Loucy (cell line): Measurements from ENCODE around the gene GPER1.

Experiments used
- H2AFZ ChIP-seq: fragments of 200-600 bp; sonication (generic); 2 replicates; pipeline ENCODE4 v1.6.0; 2016; ENCODE audit warnings: antibody characterized with exemption, mild to moderate bottlenecking, low read length, moderate library complexity
- H3F3A ChIP-seq: fragments of 200-600 bp; 2 replicates; pipeline ENCODE4 v1.6.0; 2016; ENCODE audit warnings: antibody characterized with exemption, low read depth, mild to moderate bottlenecking
- H3K27me3 ChIP-seq: fragments of 200-600 bp; sonication (generic); 2 replicates; pipeline ENCODE4 v1.6.1; 2014; ENCODE audit warnings: low read length, mild to moderate bottlenecking; ENCODE audit not compliant: insufficient read depth, poor library complexity, severe bottlenecking
- H3K36me3 ChIP-seq: fragments of 200-600 bp; sonication (generic); 2 replicates; pipeline ENCODE4 v1.6.1; 2016; ENCODE audit warnings: low read length; ENCODE audit not compliant: insufficient read depth
- H3K4me1 ChIP-seq: fragments of 200-600 bp; sonication (generic); 2 replicates; pipeline ENCODE4 v1.5.1; 2014; ENCODE audit warnings: low read length, mild to moderate bottlenecking; ENCODE audit not compliant: insufficient read depth, poor library complexity, severe bottlenecking
- H3K4me2 ChIP-seq: fragments of 200-600 bp; sonication (generic); 2 replicates; pipeline ENCODE4 v1.6.0; 2014; ENCODE audit warnings: antibody characterized with exemption, low read length, low read depth, mild to moderate bottlenecking; ENCODE audit not compliant: poor library complexity, severe bottlenecking
- H3K4me3 ChIP-seq: fragments of 200-600 bp; sonication (generic); 2 replicates; pipeline ENCODE4 v1.5.1; 2014; ENCODE audit warnings: low read length, mild to moderate bottlenecking, mixed read lengths; ENCODE audit not compliant: poor library complexity, severe bottlenecking
- H3K79me2 ChIP-seq: fragments of 200-600 bp; sonication (generic); 2 replicates; pipeline ENCODE4 v1.6.1; 2014; ENCODE audit warnings: low read length; ENCODE audit not compliant: insufficient read depth
- H3K9ac ChIP-seq: fragments of 200-600 bp; sonication (generic); 2 replicates; pipeline ENCODE4 v1.6.0; 2014; ENCODE audit warnings: mild to moderate bottlenecking, low read depth, low read length, moderate library complexity; ENCODE audit not compliant: poor library complexity, severe bottlenecking
- H3K9me2 ChIP-seq: fragments of 200-600 bp; sonication (generic); replicated peaks from 2 replicates; pipeline ENCODE4 v1.6.1; 2016; ENCODE audit warnings: low read depth, low read length, mixed read lengths
- H3K9me3 ChIP-seq: fragments of 200-600 bp; sonication (generic); 2 replicates; pipeline ENCODE4 v1.6.1; 2014; ENCODE audit warnings: mild to moderate bottlenecking, antibody characterized with exemption, low read length, low read depth; ENCODE audit not compliant: insufficient read depth
- H4K20me1 ChIP-seq: fragments of 200-600 bp; sonication (generic); 2 replicates; pipeline ENCODE4 v1.6.0; 2014; ENCODE audit warnings: antibody characterized with exemption, low read length, mild to moderate bottlenecking; ENCODE audit not compliant: insufficient read depth, poor library complexity, severe bottlenecking
- EZH2phosphoT487 ChIP-seq: fragments of 200-600 bp; IDR thresholded peaks from 2 replicates; pipeline ENCODE4 v1.6.1; 2018; ENCODE audit warnings: antibody characterized with exemption, mild to moderate bottlenecking, moderate library complexity, borderline replicate concordance
- TF ChIP-seq, protein P1 (sequence below): fragments of 200-600 bp; sonication (generic); conservative IDR thresholded peaks from 2 replicates; pipeline ENCODE4 v1.5.1; 2014; ENCODE audit warnings: mild to moderate bottlenecking, antibody characterized with exemption, low read length

The GPER1 gene

DNA sequence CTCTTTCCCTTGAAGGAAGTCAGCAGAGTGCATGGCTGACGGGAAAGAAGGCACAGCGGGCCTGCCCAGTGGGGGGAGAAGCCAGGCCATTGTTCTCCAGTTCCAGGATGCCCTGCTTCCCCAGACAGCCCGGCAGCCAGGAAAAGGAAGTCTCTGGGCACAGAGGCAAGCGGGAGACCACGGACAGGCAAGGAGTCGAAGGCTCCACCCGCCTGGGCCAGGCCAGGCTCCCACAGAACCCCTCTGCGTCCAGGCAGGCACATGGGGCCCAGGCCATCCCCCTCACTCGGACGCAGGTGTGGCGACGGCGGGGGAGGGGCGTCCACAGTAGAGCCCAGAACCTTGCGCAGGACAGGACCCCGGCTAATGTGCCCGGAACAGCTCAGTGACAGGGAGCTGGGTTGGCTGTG is 34.9 kb upstream of the GPER1 start:
- Histone ChIP-seq H3K4me2 (no peak overlapping the region), H2AFZ (no peak overlapping the region), H3K9ac (no peak overlapping the region), H3K27me3 (no peaks in the 10 kb centered on the region), H3K36me3 (no peaks in the 10 kb centered on the region), H3K4me1 (peaks cover 70% of the 10 kb centered on the region), H3K4me3 (no peak overlapping the region), H3F3A (no peaks in the 10 kb centered on the region), H3K79me2 (peaks cover 57% of the 10 kb centered on the region), H4K20me1 (peaks cover 4% of the 10 kb centered on the region), H3K9me2 (no peaks in the 10 kb centered on the region), H3K9me3 (no peaks in the 10 kb centered on the region)
- TF ChIP-seq, protein P1, sequence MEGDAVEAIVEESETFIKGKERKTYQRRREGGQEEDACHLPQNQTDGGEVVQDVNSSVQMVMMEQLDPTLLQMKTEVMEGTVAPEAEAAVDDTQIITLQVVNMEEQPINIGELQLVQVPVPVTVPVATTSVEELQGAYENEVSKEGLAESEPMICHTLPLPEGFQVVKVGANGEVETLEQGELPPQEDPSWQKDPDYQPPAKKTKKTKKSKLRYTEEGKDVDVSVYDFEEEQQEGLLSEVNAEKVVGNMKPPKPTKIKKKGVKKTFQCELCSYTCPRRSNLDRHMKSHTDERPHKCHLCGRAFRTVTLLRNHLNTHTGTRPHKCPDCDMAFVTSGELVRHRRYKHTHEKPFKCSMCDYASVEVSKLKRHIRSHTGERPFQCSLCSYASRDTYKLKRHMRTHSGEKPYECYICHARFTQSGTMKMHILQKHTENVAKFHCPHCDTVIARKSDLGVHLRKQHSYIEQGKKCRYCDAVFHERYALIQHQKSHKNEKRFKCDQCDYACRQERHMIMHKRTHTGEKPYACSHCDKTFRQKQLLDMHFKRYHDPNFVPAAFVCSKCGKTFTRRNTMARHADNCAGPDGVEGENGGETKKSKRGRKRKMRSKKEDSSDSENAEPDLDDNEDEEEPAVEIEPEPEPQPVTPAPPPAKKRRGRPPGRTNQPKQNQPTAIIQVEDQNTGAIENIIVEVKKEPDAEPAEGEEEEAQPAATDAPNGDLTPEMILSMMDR: no peak
- TF ChIP-seq EZH2phosphoT487: no peak

DNA sequence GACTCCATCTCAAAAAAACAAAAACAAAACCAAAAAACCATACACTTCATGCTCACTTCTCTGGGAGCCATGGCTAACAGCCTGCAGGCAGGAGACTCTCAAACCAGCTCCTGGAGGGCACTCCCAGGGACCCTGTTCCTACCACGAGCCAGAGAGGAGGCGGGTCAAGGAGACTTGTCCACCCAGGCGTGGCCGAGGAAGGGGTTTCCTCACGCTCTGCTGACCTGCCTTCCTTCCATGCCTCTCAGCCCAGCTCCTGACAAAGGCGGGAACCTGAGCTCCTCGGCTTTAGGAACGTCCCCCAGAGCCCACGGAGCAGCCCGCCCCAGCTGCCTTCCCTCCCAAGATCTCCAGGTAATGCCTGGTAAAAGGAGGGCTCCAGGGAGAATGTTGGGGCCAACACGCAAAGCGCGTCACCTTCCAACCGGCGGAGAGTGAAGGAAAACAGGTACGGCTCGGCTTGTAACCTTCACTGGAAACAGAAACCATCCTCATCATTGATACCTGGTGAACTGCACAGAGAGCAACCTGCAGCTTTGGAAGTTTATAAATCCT is 34.0 kb upstream of the GPER1 start:
- no peak overlapping the region for H2AFZ ChIP-seq
- H3K4me1 ChIP-seq: peaks cover 69% of the 10 kb centered on the region
- TF ChIP-seq, protein P1: no peak
- TF ChIP-seq EZH2phosphoT487: no peak
- H3K9ac ChIP-seq: peak overlapping the region; percentile 98
- peak overlapping the region; percentile 95 for H3K4me2 ChIP-seq
- peaks cover 2% of the 10 kb centered on the region for H3F3A ChIP-seq
- H3K9me2 ChIP-seq: no peaks in the 10 kb centered on the region
- peaks cover 53% of the 10 kb centered on the region for H3K79me2 ChIP-seq
- no peaks in the 10 kb centered on the region for H3K9me3 ChIP-seq
- no peaks in the 10 kb centered on the region for H3K27me3 ChIP-seq
- H3K4me3 ChIP-seq: no peak overlapping the region
- peaks cover 7% of the 10 kb centered on the region for H4K20me1 ChIP-seq
- H3K36me3 ChIP-seq: no peaks in the 10 kb centered on the region

DNA sequence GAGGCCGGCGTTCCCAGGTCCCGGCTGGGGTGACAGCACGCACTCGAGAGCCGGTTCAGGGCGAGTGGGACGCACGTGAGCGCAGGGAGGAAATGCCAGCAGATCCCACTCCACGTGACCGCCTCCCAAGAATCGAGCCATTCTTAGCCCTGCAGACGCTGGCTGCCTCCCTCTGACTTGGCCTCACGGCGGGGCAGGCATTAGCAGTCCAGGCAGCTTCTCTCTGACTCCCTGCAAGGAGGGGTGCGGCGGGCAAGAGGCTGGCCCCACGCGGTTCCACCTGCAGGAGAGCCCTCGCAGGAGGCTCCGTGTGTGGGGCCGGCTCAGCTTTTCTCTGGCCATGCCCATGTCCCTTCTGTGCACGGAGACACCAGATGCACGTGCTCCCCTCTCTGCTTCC is 33.5 kb upstream of the GPER1 start:
- Histone ChIP-seq H3K9me3 (no peaks in the 10 kb centered on the region), H3F3A (peaks cover 6% of the 10 kb centered on the region), H3K79me2 (peaks cover 53% of the 10 kb centered on the region), H3K27me3 (no peaks in the 10 kb centered on the region), H3K9me2 (no peaks in the 10 kb centered on the region), H3K4me3 (peak overlapping the region; percentile 87), H3K4me1 (peaks cover 67% of the 10 kb centered on the region), H2AFZ (no peak overlapping the region), H3K9ac (peak overlapping the region; percentile 98), H3K36me3 (no peaks in the 10 kb centered on the region), H3K4me2 (peak overlapping the region; percentile 95), H4K20me1 (peaks cover 12% of the 10 kb centered on the region)
- no peak for TF ChIP-seq EZH2phosphoT487
- TF ChIP-seq, protein P1: no peak
